ENCODE results near the gene C1QTNF3. TPM values are rescaled to one million over a fixed set of nuclear protein-coding genes. Genes with fewer than 3 reads are reported as not detected.

Gene C1QTNF3
- total RNA-seq, 4 donors from 2014 or later: 5.9 to 30.1 (median 8.7) TPM

- WGBS: 90% methylated on average over 4 of the region's 4 CpGs
- peaks cover 25% of the 10 kb centered on the region for H3K4me1 ChIP-seq
- H3K27ac ChIP-seq: no peak overlapping the region
- no peaks in the 10 kb centered on the region for H3K9me3 ChIP-seq
- peaks cover 12% of the 10 kb centered on the region for H3K36me3 ChIP-seq
- no peak overlapping the region for H3K4me3 ChIP-seq
- TF ChIP-seq CTCF (IDR thresholded peaks at IDR 0.05) (no peak), POLR2A (IDR thresholded peaks at IDR 0.05) (no peak), POLR2AphosphoS5 (IDR thresholded peaks at IDR 0.05) (no peak), EP300 (IDR thresholded peaks at IDR 0.05) (no peak)
- no peak for DNase-seq (ENCODE audit: low spot score in 2 of 2)
- H3K27me3 ChIP-seq: no peaks in the 10 kb centered on the region
Measured at GRCh38 chr5:34005211-34005610, 37.8 kb downstream of the C1QTNF3 start.

GRCh38 chr5:34003941-34004340 is 39.1 kb downstream of the C1QTNF3 start:
- Histone ChIP-seq H3K9me3 (no peaks in the 10 kb centered on the region), H3K27ac (no peak overlapping the region), H3K4me3 (no peak overlapping the region), H3K27me3 (no peaks in the 10 kb centered on the region), H3K4me1 (peaks cover 23% of the 10 kb centered on the region), H3K36me3 (peaks cover 12% of the 10 kb centered on the region)
- 91% methylated on average over 4 of the region's 4 CpGs for WGBS
- TF ChIP-seq EP300 (IDR thresholded peaks at IDR 0.05) (no peak), POLR2A (IDR thresholded peaks at IDR 0.05) (no peak), POLR2AphosphoS5 (IDR thresholded peaks at IDR 0.05) (no peak), CTCF (IDR thresholded peaks at IDR 0.05) (no peak)
- no peak for DNase-seq (ENCODE audit: low spot score in 2 of 2)

- no peak for DNase-seq (ENCODE audit: low spot score in 2 of 2)
- Histone ChIP-seq H3K9me3 (no peaks in the 10 kb centered on the region), H3K36me3 (peaks cover 19% of the 10 kb centered on the region), H3K4me3 (no peak overlapping the region), H3K27me3 (no peaks in the 10 kb centered on the region), H3K27ac (no peak overlapping the region), H3K4me1 (peaks cover 16% of the 10 kb centered on the region)
- TF ChIP-seq EP300 (IDR thresholded peaks at IDR 0.05) (no peak), CTCF (IDR thresholded peaks at IDR 0.05) (no peak), POLR2A (IDR thresholded peaks at IDR 0.05) (no peak), POLR2AphosphoS5 (IDR thresholded peaks at IDR 0.05) (no peak)
- WGBS: 96% methylated on average over 10 of the region's 10 CpGs
Measured at GRCh38 chr5:34002629-34003328, 40.2 kb downstream of the C1QTNF3 start.

- Histone ChIP-seq H3K27me3 (no peaks in the 10 kb centered on the region), H3K27ac (no peak overlapping the region), H3K9me3 (no peaks in the 10 kb centered on the region), H3K4me3 (no peak overlapping the region), H3K4me1 (peaks cover 10% of the 10 kb centered on the region), H3K36me3 (peaks cover 20% of the 10 kb centered on the region)
- 89% methylated on average over 10 of the region's 10 CpGs for WGBS
- no peak for DNase-seq (ENCODE audit: low spot score in 2 of 2)
- TF ChIP-seq POLR2A (IDR thresholded peaks at IDR 0.05): no peak
Measured at GRCh38 chr5:34001241-34001841, 41.7 kb downstream of the C1QTNF3 start.

GRCh38 chr5:33999978-34000377 is 43.0 kb downstream of the C1QTNF3 start:
- 94% methylated on average over 4 of the region's 4 CpGs for WGBS
- Histone ChIP-seq H3K27ac (no peak overlapping the region), H3K27me3 (no peaks in the 10 kb centered on the region), H3K4me3 (no peak overlapping the region), H3K36me3 (peaks cover 23% of the 10 kb centered on the region), H3K9me3 (no peaks in the 10 kb centered on the region), H3K4me1 (peaks cover 4% of the 10 kb centered on the region)
- no peak for TF ChIP-seq CTCF (IDR thresholded peaks at IDR 0.05)
- TF ChIP-seq EP300 (IDR thresholded peaks at IDR 0.05): no peak
- no peak for TF ChIP-seq POLR2AphosphoS5 (IDR thresholded peaks at IDR 0.05)
- no peak for TF ChIP-seq POLR2A (IDR thresholded peaks at IDR 0.05)
- no peak for DNase-seq (ENCODE audit: low spot score in 2 of 2)
